Astrocyte of the cerebellum (primary cell): ENCODE results near the gene ADD2.

Source experiments
- DNase-seq: peaks from one replicate; pipeline ENCODE4 v3.0.0-alpha.2; 2011; ENCODE audit warnings: low read depth
- H3K4me3 ChIP-seq: 2 replicates; pipeline ENCODE4 v1.5.1; 2011; ENCODE audit warnings: mild to moderate bottlenecking, low read depth, low read length, moderate library complexity
- CTCF ChIP-seq: IDR thresholded peaks from 2 replicates; pipeline ENCODE4 v1.5.1; 2012; ENCODE audit warnings: low read length, low read depth, moderate library complexity, mild to moderate bottlenecking; ENCODE audit errors: missing control alignments
- in situ Hi-C: cut with HindIII; loops from 2 replicates; pipeline ENCODE4 v1.10.0; 2017; ENCODE audit warnings: low sequenced_read_pairs

Gene ADD2

GRCh38 chr2:70796262-70796661, 28.3 kb upstream of the ADD2 start:
- in situ Hi-C loops: no loop called here
- no peak for DNase-seq
- no peak for TF ChIP-seq CTCF

GRCh38 chr2:70795164-70795995, 27.4 kb upstream of the ADD2 start:
- H3K4me3 ChIP-seq: no peak overlapping the region
- no peak for TF ChIP-seq CTCF
- in situ Hi-C loops: no loop called here
- DNase-seq: no peak

More at GRCh38 chr2:70796262-70796661, 28.3 kb upstream of the ADD2 start:
- no peak overlapping the region for H3K4me3 ChIP-seq

DNA sequence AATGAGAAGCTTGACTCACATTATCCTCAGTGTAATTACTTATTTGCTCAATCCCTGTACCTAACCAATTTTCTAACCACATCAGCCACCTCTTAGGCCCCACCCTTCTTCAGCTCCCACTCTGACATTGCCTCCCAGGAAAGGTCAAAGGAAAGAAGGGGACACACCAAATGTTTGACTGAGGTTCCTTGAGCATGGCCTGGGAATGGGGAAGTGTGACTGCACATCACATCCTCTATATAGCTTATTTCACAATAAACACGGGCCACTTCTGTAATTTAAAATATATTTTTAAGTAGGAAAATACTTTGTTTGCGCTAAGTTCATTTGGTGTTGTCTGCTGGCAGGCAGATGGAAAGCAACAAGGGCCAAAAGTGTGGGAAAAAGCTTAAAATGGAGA, 25.4 kb upstream of the ADD2 start:
- TF ChIP-seq CTCF: no peak
- H3K4me3 ChIP-seq: no peak overlapping the region
- in situ Hi-C loops: loop anchor here (5.0 kb wide), 1 partner anchor 56 kb away; no protein-coding TSS in a partner anchor
- no peak for DNase-seq

GRCh38 chr2:70790136-70790828, 22.3 kb upstream of the ADD2 start, which contains the start of gene FIGLA:
TSS of gene FIGLA (minus strand) at chr2:70790643. CDS start at chr2:70790638, 5 bp downstream.
- in situ Hi-C loops: loop anchor here (5.0 kb wide), 1 partner anchor 53 kb away; no protein-coding TSS in a partner anchor
- DNase-seq: no peak
- peak within 1 kb of the TSS; percentile 4 for H3K4me3 ChIP-seq
- TF ChIP-seq CTCF: no peak

DNA sequence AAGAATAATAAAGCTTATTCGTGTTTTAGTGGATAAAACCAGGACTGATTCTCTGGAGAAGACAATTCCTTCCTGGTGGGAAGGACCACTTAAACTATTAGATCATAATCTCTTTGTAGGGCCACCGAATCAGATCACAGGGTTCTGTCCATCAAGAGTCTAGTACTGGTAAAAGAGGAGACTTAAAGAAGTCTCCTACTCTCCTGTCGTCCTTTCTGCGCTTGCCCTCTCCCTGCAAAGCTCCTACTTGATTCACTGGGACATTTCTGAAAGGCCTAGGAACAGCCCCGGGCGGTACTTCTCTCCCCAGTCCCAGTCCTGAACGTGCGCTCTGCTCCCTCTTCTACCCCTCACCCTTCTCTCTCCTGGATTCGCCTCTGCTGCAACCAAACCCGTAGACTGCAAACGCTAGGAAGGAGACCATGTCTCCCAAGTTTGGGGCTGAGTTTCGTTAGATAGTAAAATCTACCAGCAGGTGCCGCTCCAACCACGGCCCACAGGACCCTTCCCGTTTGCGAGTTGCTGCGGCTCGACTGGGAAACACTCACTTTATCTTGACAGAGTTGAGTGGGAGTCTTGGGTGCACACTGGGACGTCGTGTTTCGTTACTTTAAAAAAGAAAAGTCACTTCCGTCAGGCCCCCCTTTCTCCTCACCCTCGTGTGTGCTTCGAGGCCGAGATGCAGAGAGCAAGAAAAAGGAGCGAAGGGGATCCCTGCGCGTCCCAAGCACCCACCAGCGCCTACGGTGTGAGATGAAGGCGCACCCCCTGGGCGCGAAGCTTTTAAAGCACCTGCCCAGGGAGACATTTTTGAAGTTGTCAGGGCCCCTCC, 21.5 kb upstream of the ADD2 start:
- TF ChIP-seq CTCF: peak; percentile 75
- H3K4me3 ChIP-seq: peak overlapping the region; percentile 4
- DNase-seq: peak; percentile 18
- in situ Hi-C loops: loop anchor here (5.0 kb wide), 1 partner anchor 52 kb away; no protein-coding TSS in a partner anchor

GRCh38 chr2:70785137-70785911, 17.3 kb upstream of the ADD2 start:
- no peak overlapping the region for H3K4me3 ChIP-seq
- TF ChIP-seq CTCF: peak; percentile 61
- in situ Hi-C loops: no loop called here
- DNase-seq: no peak
